ENCODE data around the gene CTBP1. TPM values are rescaled to one million over a fixed set of nuclear protein-coding genes. Genes with fewer than 3 reads are reported as not detected.
"Not testable (repeated sequence)": the region's sequence is repeated elsewhere in the genome, so short reads cannot be mapped to it uniquely, and the experiment has no call there.

The CTBP1 gene
- total RNA-seq = 224 TPM

DNA sequence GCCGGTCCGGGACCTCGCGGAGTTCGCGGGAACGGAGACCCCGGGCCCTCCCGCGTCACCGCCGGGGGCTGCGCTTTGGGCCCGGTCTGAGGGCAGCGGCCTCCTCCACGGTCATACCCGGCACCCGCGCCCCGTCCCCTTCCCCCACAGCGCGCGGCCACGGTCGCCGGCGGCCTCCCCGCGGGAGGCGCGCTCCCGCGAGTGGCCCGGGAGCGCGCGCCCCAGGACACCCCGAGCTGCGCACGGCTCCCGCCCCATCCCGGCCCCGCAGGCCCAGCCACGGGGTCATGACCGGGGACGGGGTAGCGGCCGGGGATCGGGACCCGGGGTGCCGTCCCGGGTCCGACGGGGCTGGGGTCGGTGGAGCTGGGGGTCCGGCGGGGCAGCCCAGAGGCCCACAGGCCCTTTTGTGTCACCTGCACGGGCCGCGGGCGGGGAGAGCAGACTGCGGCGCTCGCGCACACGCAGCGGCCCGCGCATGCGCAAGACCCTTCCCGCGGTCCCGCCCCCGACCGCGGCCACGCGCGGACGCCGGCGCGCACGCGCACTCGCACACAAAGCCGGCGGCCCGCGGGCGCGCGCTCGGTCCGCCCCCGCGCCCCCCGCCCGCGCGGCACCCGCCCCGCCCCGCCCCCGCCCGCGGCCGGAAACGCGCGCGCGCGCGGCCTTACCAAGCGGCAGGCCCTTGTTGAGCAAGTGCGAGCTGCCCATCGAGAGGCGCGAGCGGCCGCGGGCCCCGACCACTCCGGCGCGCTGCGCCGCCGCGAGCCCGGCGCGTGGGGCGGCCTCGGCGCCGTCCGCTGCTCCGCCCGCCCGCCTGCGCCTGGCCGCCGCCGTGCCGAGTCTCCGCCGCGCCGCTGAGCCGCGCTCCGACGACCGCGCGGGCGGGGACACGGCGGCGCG lies at the start of gene CTBP1:
TSS of gene CTBP1 (minus strand) at position 886 of the 903 bp plus-strand sequence. CDS start 7,799 bp downstream, outside the sequence.
- DNase-seq (ENCODE audit: low spot score in 2 of 2) (peak; percentile 98 to 99), FAIRE-seq (no peak)

DNA sequence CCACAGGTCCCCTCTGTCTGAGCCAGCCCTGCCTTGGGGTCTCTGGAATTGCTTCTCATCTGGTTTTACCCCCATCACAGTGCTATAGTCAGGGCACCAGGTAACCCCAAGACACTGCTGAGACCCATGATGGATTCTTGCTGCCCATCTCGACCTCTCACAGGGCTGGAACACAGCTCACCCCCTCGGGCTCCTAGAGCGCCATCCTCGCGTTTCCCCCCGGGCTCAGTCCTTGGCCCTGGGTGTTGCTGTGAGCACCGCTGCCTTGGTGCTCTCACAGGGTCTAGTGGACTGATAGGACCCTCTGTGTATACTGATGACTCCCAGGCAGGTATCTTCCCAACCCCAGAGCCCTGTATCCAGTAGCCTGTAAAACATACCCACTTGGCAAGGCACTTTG lies 49.5 kb upstream of the CTBP1 start:
- DNase-seq (ENCODE audit: low spot score in 2 of 2) (no peak), FAIRE-seq (no peak)

DNA sequence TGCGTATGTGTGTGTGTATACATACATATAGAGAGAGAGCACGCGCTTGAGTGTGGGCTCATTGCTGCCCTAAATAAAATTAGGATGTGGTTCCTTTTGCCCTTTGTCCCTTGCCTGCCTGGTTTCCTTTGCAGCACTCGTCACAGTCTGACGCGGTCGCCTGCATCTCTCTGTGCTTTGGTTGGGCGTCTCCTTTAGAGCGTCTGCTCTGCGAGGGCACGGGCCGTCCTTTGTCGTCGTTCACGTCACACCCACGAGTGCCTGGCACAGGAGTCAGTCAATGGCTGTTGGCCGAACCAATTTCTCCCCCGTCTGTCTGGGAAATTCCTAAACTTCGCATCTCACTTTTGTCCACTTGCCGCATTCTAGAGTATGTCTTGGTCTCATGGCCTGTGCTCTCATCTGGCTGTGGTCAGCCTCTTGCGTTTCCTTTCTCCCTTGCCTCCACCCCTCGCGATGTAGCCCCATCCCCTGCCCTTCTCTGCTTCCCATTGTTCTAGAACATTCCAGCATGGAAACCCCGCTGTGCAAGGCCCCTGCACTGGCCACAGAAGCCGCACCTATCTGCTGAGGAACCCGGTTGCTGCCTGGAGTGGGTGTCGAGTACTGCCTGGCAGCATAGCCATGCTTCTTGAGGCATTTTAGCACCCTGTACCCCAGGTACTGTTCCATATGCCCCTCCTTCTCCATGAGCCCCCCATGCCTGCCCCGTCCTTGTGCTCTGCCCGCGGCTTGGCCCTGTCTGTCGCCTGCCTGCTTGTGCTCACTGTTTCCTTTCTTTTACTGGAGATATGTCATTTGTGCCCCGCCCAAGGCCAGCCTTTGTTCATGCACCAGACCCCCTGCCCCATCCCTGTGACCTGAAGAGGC lies 48.8 kb upstream of the CTBP1 start:
- DNase-seq (ENCODE audit: low spot score in 2 of 2) = no peak
- no peak for FAIRE-seq

GRCh38 chr4:1297023-1297395 lies 48.1 kb upstream of the CTBP1 start:
- FAIRE-seq = no peak
- DNase-seq (ENCODE audit: low spot score in 2 of 2) = no peak

DNA sequence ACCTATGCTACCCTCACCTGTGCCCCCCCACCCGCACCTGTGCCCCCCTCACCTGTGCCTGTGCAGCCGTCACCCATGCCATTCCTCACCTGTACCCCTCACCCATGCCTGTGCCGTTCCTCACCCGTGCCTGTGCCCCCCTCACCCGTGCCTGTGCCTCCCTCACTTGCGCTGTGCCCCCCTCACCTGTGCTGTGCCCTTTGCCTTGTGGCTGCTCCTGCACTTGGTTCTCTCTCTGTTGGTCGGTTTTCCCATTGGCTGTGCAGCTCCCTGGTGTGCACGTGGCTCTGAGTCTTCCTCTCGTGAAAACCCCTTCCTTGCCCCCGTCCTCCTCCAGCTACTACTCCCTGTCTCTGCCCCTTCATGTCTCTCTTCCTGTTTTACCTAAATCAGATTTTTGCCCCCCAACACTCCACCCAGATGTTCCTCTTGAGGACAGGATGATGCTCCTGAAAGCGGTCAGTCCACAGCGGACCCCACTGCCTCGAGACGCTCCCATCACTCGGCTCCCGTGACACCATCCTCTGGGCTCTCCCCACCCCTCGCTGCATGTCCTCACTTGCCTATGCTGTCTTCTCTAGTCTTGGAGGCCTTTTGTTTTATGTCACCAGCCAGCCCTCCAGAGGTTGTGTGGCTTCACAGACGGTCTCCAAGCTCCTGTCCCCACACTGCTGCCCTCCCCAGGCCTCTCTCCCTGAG lies 47.5 kb upstream of the CTBP1 start:
- DNase-seq (ENCODE audit: low spot score in 2 of 2) = no peak
- no peak for FAIRE-seq

DNA sequence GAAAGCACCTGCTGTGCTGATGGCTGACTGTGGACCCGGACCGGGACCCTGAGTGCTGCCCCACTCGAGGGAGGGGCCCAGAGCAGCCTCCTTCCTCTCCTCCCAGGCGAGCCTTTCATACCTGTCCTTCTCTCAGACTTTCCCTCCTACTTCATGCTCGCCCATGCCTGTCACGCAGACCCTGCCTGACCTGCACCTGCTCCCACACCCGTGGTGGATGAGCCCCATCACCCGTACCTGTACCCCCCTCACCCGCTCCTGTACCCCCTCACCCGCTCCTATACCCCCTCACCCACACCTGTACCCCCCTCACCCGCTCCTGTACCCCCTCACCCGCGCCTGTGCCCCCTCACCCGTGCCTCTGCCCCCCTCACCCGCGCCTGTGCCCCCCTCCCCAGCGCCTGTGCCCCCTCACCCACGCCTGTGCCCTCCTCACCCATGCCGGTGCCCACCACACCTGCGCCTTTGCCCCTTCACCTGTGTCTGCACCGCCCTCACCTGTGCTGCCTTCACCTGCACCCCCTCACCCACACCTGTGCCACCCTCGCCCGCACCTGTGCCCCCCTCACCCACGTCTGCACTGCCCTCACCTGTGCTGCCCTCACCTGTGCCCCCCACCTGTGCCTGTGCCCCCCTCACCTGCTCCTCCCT lies 46.6 kb upstream of the CTBP1 start:
- DNase-seq (ENCODE audit: low spot score in 2 of 2) = no peak
- no peak for FAIRE-seq

DNA sequence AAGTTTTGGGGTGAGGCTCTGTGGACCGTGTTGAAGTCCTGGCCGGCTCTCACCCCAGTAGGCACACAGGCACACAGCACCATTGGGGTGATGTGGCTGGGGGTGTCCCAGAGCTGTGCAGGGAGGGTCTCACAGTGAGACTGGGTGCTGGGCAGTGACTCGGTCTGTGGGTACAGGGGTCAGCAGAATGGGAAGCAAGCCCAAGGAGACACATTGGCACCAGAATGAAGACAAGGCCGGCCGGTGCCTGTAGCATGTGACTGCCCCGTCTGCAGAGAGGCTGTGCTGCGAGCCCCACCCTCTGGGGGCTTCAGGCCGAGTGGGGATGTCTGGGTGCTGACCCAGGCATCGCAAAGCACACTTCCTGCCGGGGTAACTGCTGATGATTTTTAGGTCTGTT lies 46.0 kb upstream of the CTBP1 start:
- DNase-seq (ENCODE audit: low spot score in 2 of 2) (no peak), FAIRE-seq (no peak)

GRCh38 chr4:1294424-1294823 lies 45.5 kb upstream of the CTBP1 start:
- FAIRE-seq (no peak), DNase-seq (ENCODE audit: low spot score in 2 of 2) (no peak)

DNA sequence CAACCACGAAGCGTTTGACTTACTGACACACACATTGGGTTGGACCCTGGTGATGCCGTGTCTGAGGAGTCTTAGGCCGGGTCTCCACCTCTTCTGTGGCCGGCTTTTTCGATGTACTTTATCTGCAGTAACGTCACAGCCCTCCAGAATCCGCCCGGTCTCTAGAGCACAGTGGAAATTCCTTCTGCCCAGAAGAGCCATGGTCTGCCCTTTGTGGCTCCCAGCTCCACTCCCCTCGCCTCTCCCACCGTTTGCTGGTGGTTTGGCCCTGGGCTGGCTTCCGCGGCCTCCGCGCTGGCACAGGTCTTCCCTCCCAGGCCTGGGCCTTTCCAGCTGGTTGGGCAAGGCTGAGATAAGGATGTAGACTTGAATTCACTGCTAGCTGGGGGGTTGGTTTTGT lies 45.1 kb upstream of the CTBP1 start:
- no peak for FAIRE-seq
- DNase-seq (ENCODE audit: low spot score in 2 of 2) = no peak

DNA sequence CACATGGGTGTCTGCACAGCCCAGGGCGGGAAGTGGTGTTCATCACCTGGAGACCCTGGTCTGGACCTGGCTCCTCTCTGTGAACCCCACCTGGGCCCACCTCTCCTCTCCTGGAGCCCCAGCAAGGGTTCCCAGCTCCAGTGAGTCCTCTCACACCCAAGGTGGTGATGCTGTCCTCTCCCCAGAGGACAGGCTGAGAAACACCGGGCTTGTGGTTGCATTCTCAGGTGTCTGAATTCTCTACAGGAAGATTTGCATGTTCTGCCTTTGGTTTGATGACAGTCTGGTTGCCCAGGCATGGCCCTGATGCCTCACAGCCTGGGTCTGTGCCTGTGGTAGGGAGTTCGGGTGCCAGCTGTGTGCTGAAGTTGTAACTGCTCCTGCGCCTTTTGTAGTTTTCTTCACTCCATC lies 44.6 kb upstream of the CTBP1 start:
- DNase-seq (ENCODE audit: low spot score in 2 of 2) (no peak), FAIRE-seq (no peak)

GRCh38 chr4:1292703-1293011 lies 43.7 kb upstream of the CTBP1 start:
- DNase-seq (ENCODE audit: low spot score in 2 of 2) = not testable (repeated sequence)

DNA sequence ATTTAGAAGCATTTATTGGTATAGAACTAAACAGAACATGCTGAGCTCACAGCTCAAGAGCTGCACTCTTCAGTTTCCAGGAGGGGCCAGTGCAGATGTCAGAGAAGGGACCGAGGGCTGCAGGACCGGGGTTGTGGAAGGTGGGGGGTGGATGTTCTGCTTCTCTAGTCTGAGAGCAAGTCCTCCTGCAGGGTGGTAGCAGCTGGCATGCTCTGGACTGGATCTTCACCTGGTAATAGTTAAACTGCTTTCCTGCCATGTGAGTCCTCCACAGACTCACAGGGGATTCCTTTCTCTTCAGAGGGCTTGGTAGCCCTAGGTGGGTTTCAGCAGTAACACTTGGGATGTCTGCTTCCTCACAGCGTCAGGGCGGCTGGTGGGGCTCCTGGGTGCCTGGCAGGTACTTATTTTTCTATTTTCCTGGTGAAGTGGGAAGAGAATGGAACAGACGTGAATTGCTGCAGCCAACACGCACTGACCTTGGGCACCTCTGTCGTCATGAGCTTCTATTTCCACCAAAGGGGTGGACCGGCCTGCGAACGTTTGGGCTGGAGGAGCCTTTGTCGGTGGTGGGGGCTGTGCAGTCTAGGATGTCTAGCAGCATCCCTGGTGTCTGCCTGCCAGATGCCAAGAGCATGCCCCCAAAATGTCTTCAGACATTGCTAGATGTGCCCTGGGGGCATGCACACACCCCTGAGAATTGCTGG lies 43.2 kb upstream of the CTBP1 start:
- no peak for DNase-seq (ENCODE audit: low spot score in 2 of 2)
- FAIRE-seq = no peak

More at GRCh38 chr4:1292703-1293011, 43.7 kb upstream of the CTBP1 start:
- not testable (repeated sequence) for FAIRE-seq

DNA sequence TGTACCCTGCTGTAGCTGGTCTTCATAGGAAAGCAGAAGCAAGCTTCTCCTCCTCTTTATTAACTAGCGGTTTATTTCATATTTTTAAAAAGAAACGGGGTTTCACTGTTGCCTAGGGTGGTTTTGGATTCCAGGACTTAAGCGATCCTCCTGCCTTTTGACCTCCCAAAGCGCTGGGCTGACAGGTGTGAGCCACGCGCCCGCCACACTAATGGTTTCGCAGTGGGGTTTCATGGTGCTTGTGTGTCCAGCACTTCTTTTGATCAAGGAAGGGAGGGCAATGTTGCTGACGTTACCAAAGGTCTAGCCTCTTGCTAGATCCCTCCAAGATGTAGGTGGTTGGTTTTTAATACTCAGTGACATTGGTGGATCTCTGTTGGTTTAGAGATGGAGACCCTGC lies 42.2 kb upstream of the CTBP1 start:
- no peak for FAIRE-seq

DNA sequence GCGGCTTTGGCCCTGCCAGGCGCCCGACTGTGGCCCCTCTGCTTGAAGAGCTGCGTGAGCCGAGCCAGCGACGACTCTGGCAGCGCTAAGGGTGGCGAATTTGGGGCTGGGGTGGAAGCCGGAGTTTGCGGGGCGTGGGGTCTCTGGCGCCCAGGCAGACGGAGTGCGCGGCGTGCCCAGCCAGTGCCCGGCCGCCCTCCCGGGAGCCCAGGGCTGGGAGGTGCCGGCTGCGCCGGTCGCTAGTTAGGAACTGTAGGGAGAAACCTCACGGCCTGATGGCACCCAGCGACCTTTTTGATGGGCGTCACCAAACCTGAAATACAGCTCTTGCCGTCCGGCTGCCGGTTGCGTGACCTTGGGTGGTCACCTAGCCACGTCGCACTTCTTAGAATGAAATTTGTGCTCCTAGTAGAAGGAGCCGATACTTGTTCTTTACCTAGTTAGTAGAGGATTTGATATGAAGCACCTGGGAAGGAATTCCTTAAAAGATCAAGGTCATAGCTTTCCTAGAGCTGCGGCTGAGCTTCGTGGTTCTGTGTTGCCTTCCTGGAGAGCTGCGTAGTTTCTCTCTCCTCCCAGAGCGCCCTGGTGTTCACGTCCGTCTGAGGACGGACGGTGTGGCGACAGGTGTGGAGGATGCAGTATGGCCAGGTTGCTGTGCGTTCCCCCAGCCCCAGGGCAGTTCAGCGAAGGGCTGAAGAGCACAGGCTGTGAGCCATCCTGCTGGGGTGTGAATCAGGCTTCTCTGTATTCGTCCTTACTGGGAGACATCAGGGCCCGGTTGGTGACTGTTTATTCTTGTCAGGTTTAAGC lies 41.4 kb upstream of the CTBP1 start:
- DNase-seq (ENCODE audit: low spot score in 2 of 2) = peak in 1 of 2 donors; percentile 46
- no peak for FAIRE-seq

More for the DNA sequence above, 42.2 kb upstream of the CTBP1 start:
- no peak for DNase-seq (ENCODE audit: low spot score in 2 of 2)

DNA sequence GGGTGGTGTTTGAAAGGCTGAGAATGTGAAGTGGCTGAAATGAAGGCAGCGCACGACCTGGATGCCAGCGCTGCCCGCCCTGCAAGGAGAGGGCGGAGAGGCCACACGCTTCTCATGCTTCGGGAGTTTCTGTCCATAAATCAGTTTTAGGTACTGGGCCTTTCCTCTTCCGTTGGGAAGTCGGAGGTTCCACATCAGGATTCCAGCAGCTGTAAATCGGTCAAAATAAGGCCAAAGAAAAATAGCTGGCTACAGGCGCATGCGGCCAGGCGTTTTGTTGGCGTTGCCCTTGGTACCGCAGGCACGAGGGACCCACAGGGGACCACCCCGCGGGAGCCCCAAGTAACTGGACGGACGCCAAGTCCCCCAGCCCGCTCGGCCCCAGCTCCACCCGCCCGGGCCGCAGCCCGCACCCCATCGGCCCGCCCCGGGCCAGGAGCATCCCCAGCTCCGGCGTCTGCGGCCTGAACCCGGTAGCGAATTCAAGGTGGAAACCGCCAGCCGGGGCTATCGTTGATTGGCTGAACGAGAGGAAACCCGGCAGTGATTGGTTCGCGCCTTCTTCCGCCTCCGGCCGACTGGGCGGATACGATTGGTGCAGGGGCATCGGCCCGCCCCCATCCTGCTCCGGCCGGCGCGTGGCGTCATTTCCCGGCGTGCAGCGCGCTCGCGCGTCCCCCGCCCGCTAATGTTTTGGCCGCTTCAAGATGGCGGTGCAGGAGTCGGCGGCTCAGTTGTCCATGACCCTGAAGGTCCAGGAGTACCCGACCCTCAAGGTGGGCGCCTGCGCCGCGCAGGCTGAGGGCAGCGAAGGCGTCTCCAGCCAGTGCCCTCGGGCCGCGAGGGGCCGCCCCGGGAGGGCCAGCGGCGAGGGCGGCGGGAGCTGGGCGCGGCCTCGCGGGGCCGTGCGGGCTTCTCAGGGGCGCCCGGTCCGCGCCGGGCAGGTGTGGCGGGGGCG lies 40.6 kb upstream of the CTBP1 start, which contains the start of gene MAEA:
TSS of gene MAEA (plus strand) at position 685 of the 958 bp plus-strand sequence. CDS start at position 708, 23 bp downstream.
- FAIRE-seq = peak; percentile 91
- DNase-seq (ENCODE audit: low spot score in 2 of 2) = peak; percentile 100

GRCh38 chr4:1288786-1289185 lies 39.9 kb upstream of the CTBP1 start:
- FAIRE-seq (no peak), DNase-seq (ENCODE audit: low spot score in 2 of 2) (no peak)

GRCh38 chr4:1285790-1286553 lies 37.0 kb upstream of the CTBP1 start:
- FAIRE-seq = no peak

More at GRCh38 chr4:1285790-1286553, 37.0 kb upstream of the CTBP1 start:
- DNase-seq (ENCODE audit: low spot score in 2 of 2) = no peak

Measured in frontal cortex (tissue), 4 donors.